ENCODE results near the gene KLF6. TPM values are rescaled to one million over a fixed set of nuclear protein-coding genes. Genes with fewer than 3 reads are reported as not detected.
A peak's percentile ranks its signal among the peaks of the same experiment; 100 is the strongest.

KLF6 gene
- total RNA-seq: 100 to 1,000 TPM; 116 to 120 TPM

GRCh38 chr10:3784510-3785250 is at the start of gene KLF6:
TSS of gene KLF6 (minus strand) at chr10:3785209. CDS start at chr10:3785014, 195 bp downstream.
- peak; percentile 43 for DNase-seq
- H3K4me1 Mint-ChIP-seq (ENCODE audit: low read depth): peaks cover 41% of the 10 kb centered on the region
- peak within 1 kb of the TSS; percentile 93 for H3K4me3 Mint-ChIP-seq
- ATAC-seq: no peak
- H3K9me3 Mint-ChIP-seq: peaks cover 12% of the 10 kb centered on the region
- ChIA-PET POLR2A (interaction anchor here (0.6 to 6.8 kb wide), 45 partner anchors 10 to 1765 kb away, joined by 3 to 281 read pairs (median 6); partner anchors contain the start of gene PITRM1), CTCF (interaction anchor here (0.6 to 1.6 kb wide), 4 partner anchors 10 to 67 kb away, joined by 3 to 4 read pairs (median 4); no protein-coding TSS in a partner anchor)
- TF ChIP-seq, protein P1, sequence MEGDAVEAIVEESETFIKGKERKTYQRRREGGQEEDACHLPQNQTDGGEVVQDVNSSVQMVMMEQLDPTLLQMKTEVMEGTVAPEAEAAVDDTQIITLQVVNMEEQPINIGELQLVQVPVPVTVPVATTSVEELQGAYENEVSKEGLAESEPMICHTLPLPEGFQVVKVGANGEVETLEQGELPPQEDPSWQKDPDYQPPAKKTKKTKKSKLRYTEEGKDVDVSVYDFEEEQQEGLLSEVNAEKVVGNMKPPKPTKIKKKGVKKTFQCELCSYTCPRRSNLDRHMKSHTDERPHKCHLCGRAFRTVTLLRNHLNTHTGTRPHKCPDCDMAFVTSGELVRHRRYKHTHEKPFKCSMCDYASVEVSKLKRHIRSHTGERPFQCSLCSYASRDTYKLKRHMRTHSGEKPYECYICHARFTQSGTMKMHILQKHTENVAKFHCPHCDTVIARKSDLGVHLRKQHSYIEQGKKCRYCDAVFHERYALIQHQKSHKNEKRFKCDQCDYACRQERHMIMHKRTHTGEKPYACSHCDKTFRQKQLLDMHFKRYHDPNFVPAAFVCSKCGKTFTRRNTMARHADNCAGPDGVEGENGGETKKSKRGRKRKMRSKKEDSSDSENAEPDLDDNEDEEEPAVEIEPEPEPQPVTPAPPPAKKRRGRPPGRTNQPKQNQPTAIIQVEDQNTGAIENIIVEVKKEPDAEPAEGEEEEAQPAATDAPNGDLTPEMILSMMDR (IDR thresholded peaks at IDR 0.05): no peak
- no peaks in the 10 kb centered on the region for H3K27me3 Mint-ChIP-seq
- peak within 1 kb of the TSS; percentile 99 for H3K27ac Mint-ChIP-seq
- peaks cover 49% of the 10 kb centered on the region for H3K36me3 Mint-ChIP-seq (ENCODE audit: low read depth)
- intact Hi-C loops (cut with micrococcal nuclease): no loop called here

DNA sequence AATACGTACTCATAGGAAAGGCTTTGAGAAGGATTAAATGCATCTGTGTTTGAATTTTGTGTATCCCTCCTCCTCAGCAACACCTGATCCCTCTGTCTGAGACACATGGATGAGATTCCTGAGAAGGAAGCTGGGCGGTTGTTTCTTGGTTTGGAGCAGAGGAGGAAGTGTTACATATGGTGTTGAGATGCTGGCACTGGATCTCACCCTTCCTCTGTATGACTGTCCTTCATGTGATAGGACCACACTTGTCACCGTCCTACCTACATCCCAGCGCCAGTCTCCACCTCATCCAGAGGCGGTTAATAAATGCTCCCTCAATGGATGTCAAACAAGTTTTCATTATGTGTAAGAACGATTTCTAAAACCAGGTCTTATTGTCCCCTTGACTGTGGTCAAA is 49.4 kb upstream of the KLF6 start:
- CTCF ChIA-PET: interaction anchor here (1.2 to 1.3 kb wide), 2 partner anchors 18 to 52 kb away, joined by 3 to 4 read pairs; no protein-coding TSS in a partner anchor
- H3K4me1 Mint-ChIP-seq (ENCODE audit: low read depth): peaks cover 63% of the 10 kb centered on the region
- no peak overlapping the region for H3K4me3 Mint-ChIP-seq

DNA sequence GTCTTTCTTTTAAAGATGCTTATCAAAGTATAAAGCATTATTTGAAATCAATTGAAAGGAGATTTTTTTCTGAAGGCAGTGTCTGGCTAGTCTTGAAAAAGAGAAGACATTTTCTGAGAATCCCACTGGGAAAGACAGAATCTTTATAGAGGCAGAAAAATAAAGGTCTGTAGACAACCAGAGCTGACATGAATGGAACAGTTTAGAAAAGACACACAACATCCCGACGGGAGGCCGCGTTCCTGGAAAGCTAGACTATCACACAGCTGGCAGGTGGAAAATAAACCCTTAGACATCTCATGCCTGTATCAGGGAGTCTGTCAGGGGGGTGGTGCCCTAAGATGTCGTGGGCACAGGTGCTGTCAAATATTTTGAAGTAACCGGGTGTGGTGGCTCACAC is 48.0 kb upstream of the KLF6 start:
- no peaks in the 10 kb centered on the region for H3K27me3 Mint-ChIP-seq
- no peak for ATAC-seq
- intact Hi-C loops (cut with micrococcal nuclease): no loop called here
- DNase-seq: no peak
- peaks cover 69% of the 10 kb centered on the region for H3K4me1 Mint-ChIP-seq (ENCODE audit: low read depth)
- peaks cover 6% of the 10 kb centered on the region for H3K9me3 Mint-ChIP-seq
- CTCF ChIA-PET: interaction anchor here (1.6 kb wide), 1 partner anchor 14 kb away, joined by 3 read pairs; no protein-coding TSS in a partner anchor
- no peak overlapping the region for H3K4me3 Mint-ChIP-seq
- no peaks in the 10 kb centered on the region for H3K36me3 Mint-ChIP-seq (ENCODE audit: low read depth)
- POLR2A ChIA-PET: interaction anchor here (13.6 kb wide), 1 partner anchor 50 kb away, joined by 108 read pairs; the partner anchor contains the start of gene KLF6
- H3K27ac Mint-ChIP-seq: peak overlapping the region; percentile 48
- TF ChIP-seq, protein P1 (IDR thresholded peaks at IDR 0.05): no peak

More for the DNA sequence above, 49.4 kb upstream of the KLF6 start:
- DNase-seq (no peak), ATAC-seq (no peak)
- H3K27ac Mint-ChIP-seq: no peak overlapping the region
- POLR2A ChIA-PET: interaction anchor here (1.4 to 13.6 kb wide), 2 partner anchors 29 to 51 kb away, joined by 5 to 108 read pairs; partner anchors contain the start of gene KLF6
- H3K9me3 Mint-ChIP-seq: peaks cover 2% of the 10 kb centered on the region
- no peaks in the 10 kb centered on the region for H3K36me3 Mint-ChIP-seq (ENCODE audit: low read depth)
- no peaks in the 10 kb centered on the region for H3K27me3 Mint-ChIP-seq
- TF ChIP-seq, protein P1 (IDR thresholded peaks at IDR 0.05): no peak
- intact Hi-C loops (cut with micrococcal nuclease): no loop called here

GRCh38 chr10:3832022-3832786 is 47.2 kb upstream of the KLF6 start:
- Mint-ChIP-seq H3K27ac (peak overlapping the region; percentile 48), H3K9me3 (peaks cover 9% of the 10 kb centered on the region)
- no peak for DNase-seq

More at GRCh38 chr10:3832022-3832786, 47.2 kb upstream of the KLF6 start:
- TF ChIP-seq, protein P1 (IDR thresholded peaks at IDR 0.05): no peak
- Mint-ChIP-seq H3K27me3 (no peaks in the 10 kb centered on the region), H3K36me3 (ENCODE audit: low read depth) (no peaks in the 10 kb centered on the region), H3K4me3 (no peak overlapping the region), H3K4me1 (ENCODE audit: low read depth) (peaks cover 75% of the 10 kb centered on the region)
- ChIA-PET CTCF (interaction anchor here (1.6 kb wide), 1 partner anchor 15 kb away, joined by 3 read pairs; no protein-coding TSS in a partner anchor), POLR2A (interaction anchor here (13.6 kb wide), 1 partner anchor 49 kb away, joined by 108 read pairs; the partner anchor contains the start of gene KLF6)
- intact Hi-C loops (cut with micrococcal nuclease): no loop called here
- no peak for ATAC-seq
